ENCODE measurements around the gene KIF24. TPM values are rescaled to one million over a fixed set of nuclear protein-coding genes. Genes with fewer than 3 reads are reported as not detected.

The KIF24 gene
- total and polyA plus RNA-seq, 2 experiments from 2014 or later = 0.71 to 1.3 TPM

GRCh38 chr9:34366365-34366764, 37.3 kb upstream of the KIF24 start:
- no peaks in the 10 kb centered on the region for H3K27me3 ChIP-seq
- no peak for DNase-seq (ENCODE audit: low spot score)
- no peaks in the 10 kb centered on the region for H3K9me2 ChIP-seq (replicated peaks; ENCODE audit: insufficient read depth)
- H3K4me3 ChIP-seq = no peak overlapping the region
- no peaks in the 10 kb centered on the region for H4K20me1 ChIP-seq (ENCODE audit: insufficient read depth, poor library complexity, severe bottlenecking)
- TF ChIP-seq EZH2 (IDR thresholded peaks at IDR 0.05; ENCODE audit: borderline replicate concordance) (no peak), CTCF (IDR thresholded peaks at IDR 0.05; ENCODE audit: poor library complexity) (no peak)
- no peaks in the 10 kb centered on the region for H3K36me3 ChIP-seq (replicated peaks; ENCODE audit: insufficient read depth, low read depth)
- no peak overlapping the region for H3K4me2 ChIP-seq
- peaks cover 10% of the 10 kb centered on the region for H3K4me1 ChIP-seq (ENCODE audit: insufficient read depth)
- H2AFZ ChIP-seq = no peak overlapping the region
- H3K9me3 ChIP-seq (ENCODE audit: low read depth) = no peaks in the 10 kb centered on the region
- H3K27ac ChIP-seq = no peak overlapping the region
- H3K79me2 ChIP-seq = peaks cover 5% of the 10 kb centered on the region
- WGBS (ENCODE audit: low lambda C conversion rate, missing lambda C conversion rate) = 80% methylated on average over 2 of the region's 2 CpGs

GRCh38 chr9:34365282-34365681, 36.2 kb upstream of the KIF24 start:
- H3K27ac ChIP-seq = no peak overlapping the region

GRCh38 chr9:34363619-34364351, 34.7 kb upstream of the KIF24 start:
- no peak for DNase-seq (ENCODE audit: low spot score)
- Histone ChIP-seq H3K4me3 (no peak overlapping the region), H3K4me1 (ENCODE audit: insufficient read depth) (peaks cover 10% of the 10 kb centered on the region), H3K79me2 (peaks cover 2% of the 10 kb centered on the region), H3K36me3 (replicated peaks; ENCODE audit: insufficient read depth, low read depth) (no peaks in the 10 kb centered on the region), H2AFZ (peak overlapping the region; percentile 38), H3K4me2 (peak overlapping the region; percentile 60), H3K9me3 (ENCODE audit: low read depth) (no peaks in the 10 kb centered on the region), H3K27ac (peak overlapping the region; percentile 48), H3K9me2 (replicated peaks; ENCODE audit: insufficient read depth) (no peaks in the 10 kb centered on the region), H4K20me1 (ENCODE audit: insufficient read depth, poor library complexity, severe bottlenecking) (no peaks in the 10 kb centered on the region), H3K27me3 (no peaks in the 10 kb centered on the region)
- 26% methylated on average over 13 of the region's 13 CpGs for WGBS (ENCODE audit: low lambda C conversion rate, missing lambda C conversion rate)
- TF ChIP-seq EZH2phosphoT487 (IDR thresholded peaks at IDR 0.05; ENCODE audit: low read depth, severe bottlenecking, unreplicated experiment) (no peak), EZH2 (IDR thresholded peaks at IDR 0.05; ENCODE audit: borderline replicate concordance) (no peak), CTCF (IDR thresholded peaks at IDR 0.05; ENCODE audit: poor library complexity) (no peak)

More at GRCh38 chr9:34365282-34365681, 36.2 kb upstream of the KIF24 start:
- no peak overlapping the region for H3K4me3 ChIP-seq
- H2AFZ ChIP-seq = no peak overlapping the region
- TF ChIP-seq EZH2phosphoT487 (IDR thresholded peaks at IDR 0.05; ENCODE audit: low read depth, severe bottlenecking, unreplicated experiment) (no peak), CTCF (IDR thresholded peaks at IDR 0.05; ENCODE audit: poor library complexity) (no peak), EZH2 (IDR thresholded peaks at IDR 0.05; ENCODE audit: borderline replicate concordance) (no peak)
- DNase-seq (ENCODE audit: low spot score) = no peak
- no peaks in the 10 kb centered on the region for H3K27me3 ChIP-seq
- peaks cover 5% of the 10 kb centered on the region for H3K79me2 ChIP-seq
- H3K4me1 ChIP-seq (ENCODE audit: insufficient read depth) = peaks cover 10% of the 10 kb centered on the region
- no peaks in the 10 kb centered on the region for H3K36me3 ChIP-seq (replicated peaks; ENCODE audit: insufficient read depth, low read depth)
- no peaks in the 10 kb centered on the region for H3K9me2 ChIP-seq (replicated peaks; ENCODE audit: insufficient read depth)
- H4K20me1 ChIP-seq (ENCODE audit: insufficient read depth, poor library complexity, severe bottlenecking) = no peaks in the 10 kb centered on the region
- no peak overlapping the region for H3K4me2 ChIP-seq
- 45% methylated on average over 2 of the region's 2 CpGs for WGBS (ENCODE audit: low lambda C conversion rate, missing lambda C conversion rate)
- no peaks in the 10 kb centered on the region for H3K9me3 ChIP-seq (ENCODE audit: low read depth)
